GM18505 (cell line): ENCODE measurements around the gene TTBK1.

Source experiments
- ATAC-seq: cut with Tn5 transposase; IDR thresholded peaks from one replicate; pipeline ENCODE4 v1.9.1; 2021; ENCODE audit not compliant: unreplicated experiment
- POLR2A ChIP-seq: IDR thresholded peaks from 4 replicates; pipeline ENCODE4 v1.6.1; 2011; ENCODE audit warnings: borderline replicate concordance; ENCODE audit not compliant: insufficient read depth, insufficient read length; ENCODE audit errors: extremely low read depth

Gene TTBK1

DNA sequence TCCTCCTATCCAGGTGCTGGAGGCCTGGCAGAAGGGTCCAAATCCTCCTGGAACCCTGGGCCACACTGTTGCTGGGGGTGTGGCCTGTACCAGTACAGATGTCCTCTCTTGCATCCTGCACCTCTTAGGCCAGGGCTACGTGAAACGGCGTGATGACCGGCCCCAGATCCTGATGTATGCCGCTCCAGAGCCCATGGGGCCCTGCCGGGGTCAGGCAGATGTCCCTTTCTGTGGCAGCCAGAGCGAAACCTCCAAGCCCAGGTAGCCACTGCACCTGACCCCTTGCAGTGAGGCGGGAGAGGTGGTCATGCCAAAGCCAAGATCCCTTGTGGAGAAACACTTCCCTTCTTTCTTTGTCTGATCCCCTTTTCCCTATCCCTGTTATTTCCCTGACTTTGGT is 28.2 kb upstream of the TTBK1 start:
- ATAC-seq: no peak

DNA sequence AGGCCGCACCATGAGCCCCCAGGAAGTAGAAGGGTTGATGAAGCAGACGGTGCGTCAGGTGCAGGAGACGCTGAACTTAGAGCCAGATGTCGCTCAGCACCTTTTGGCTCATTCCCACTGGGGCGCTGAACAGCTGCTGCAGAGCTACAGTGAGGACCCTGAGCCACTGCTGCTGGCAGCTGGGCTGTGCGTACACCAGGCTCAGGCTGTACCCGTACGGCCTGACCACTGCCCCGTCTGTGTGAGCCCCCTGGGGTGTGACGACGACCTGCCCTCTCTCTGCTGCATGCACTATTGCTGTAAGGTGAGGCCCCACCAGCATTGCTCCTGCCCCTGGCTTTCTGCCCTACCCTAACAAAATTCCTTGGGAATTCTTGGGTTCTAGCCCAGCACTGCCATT is 27.1 kb upstream of the TTBK1 start:
- no peak for TF ChIP-seq POLR2A

More for the DNA sequence above, 28.2 kb upstream of the TTBK1 start:
- no peak for TF ChIP-seq POLR2A

DNA sequence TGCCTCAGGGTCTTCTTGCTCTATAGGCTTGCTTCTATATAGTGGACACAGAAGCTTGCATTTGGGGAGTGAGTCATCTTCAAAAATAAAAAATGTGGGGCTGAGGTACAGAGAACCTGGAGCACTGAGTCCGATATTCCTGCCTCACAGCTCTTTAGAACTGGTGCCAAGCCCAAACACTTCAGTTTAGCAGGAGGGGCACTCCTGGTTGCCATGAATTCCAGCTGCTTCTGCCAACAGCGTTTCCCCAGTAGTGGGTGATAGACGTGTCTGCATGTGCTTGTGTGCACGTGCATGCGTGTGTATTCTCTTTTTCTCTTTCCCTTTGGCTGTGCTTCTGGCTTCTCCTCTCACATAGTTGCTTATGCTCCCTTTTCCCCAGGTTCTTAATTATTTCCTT is 25.9 kb upstream of the TTBK1 start:
- ATAC-seq: no peak
- TF ChIP-seq POLR2A: no peak

More for the DNA sequence above, 27.1 kb upstream of the TTBK1 start:
- ATAC-seq: no peak

DNA sequence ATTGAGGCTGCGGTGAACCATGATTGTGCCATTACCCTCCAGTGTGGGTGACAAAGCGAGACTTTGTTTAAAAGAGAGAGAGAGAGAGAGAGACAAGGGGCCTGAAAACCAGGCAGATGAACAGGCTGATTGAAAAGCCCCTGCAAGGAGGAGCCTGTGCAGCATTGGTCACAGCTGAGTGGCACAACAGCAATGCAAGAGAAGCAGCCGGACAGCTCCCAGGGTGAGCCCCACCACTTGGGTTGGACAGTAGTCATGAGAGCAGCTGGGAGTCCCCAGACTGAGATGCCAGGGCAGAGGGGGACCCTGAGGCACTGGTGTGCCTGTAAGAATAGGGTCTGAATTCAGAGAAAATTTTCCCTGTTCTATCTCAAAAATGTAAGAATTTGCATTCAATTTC is 24.2 kb upstream of the TTBK1 start:
- no peak for ATAC-seq
- no peak for TF ChIP-seq POLR2A

DNA sequence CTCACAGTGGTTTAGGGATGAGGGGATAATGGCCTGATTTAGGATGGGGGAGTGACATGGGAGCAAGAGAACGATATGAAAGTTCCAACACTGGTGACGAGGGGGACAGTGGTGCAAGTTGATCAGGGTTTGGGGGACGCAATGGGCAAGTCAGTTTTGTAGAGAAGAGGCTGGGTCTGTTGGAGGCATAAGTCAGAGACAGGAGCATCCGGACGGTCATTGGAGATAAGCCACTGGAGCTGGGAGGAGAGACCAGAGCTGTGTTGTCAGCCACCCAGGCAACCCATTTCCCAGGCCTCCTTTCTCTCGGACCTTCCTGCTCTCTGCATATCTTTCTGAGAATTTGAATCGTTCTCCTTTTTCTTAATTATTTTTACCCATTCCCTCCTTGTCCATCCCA is 23.5 kb upstream of the TTBK1 start:
- no peak for TF ChIP-seq POLR2A
- ATAC-seq: no peak

DNA sequence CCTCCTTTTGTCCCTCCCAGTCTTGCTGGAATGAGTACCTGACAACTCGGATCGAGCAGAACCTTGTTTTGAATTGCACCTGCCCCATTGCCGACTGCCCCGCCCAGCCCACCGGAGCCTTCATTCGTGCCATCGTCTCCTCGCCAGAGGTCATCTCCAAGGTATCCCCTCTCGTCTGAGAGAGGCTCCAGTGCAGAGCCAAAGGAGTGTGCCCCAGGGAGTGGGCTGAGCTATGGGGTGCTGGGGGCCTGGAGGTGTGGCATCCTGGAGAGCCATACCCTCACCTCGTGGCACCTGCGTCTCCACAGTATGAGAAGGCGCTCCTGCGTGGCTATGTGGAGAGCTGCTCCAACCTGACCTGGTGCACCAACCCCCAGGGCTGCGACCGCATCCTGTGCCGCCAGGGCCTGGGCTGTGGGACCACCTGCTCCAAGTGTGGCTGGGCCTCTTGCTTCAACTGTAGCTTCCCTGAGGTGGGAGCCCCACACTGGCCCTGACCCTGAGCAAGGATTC is 22.8 kb upstream of the TTBK1 start:
- no peak for TF ChIP-seq POLR2A
- ATAC-seq: no peak

DNA sequence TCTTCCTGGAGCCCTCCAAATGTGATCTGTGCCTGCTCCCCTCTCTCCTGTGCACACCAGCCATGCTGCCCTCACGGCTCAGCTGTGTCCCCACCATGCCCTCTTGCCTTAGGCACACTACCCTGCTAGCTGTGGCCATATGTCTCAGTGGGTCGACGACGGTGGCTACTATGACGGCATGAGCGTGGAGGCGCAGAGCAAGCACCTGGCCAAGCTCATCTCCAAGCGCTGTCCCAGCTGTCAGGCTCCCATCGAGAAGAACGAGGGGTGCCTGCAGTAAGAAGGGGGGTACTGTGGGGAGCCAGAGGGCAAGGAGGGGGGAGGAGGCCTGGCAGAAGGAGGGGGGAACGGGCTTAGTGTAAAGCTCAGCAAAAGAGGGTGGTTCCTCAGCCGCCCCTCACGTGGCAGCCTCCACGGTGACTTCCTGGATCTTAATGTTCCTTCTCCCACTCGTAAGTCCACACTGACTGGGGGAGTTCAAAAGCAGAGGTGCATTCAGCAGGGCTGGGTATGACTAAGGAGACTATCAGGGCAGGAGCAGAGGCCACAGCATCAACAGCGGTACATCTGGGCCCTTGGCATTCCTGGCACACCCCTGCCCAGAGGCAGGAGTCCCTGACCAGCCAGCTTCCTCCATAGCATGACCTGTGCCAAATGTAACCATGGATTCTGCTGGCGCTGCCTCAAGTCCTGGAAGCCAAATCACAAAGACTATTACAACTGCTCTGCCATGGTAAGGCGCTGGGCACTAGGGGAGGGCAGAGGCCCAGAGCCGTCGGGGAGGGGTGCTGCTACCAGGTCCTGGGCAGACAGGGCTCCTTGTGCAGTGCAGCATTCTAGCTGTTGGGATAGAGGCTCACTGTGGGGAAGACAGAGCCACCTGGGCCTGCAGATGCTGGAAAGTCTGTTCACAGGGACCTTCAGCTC is 22.0 kb upstream of the TTBK1 start:
- TF ChIP-seq POLR2A: no peak
- no peak for ATAC-seq

DNA sequence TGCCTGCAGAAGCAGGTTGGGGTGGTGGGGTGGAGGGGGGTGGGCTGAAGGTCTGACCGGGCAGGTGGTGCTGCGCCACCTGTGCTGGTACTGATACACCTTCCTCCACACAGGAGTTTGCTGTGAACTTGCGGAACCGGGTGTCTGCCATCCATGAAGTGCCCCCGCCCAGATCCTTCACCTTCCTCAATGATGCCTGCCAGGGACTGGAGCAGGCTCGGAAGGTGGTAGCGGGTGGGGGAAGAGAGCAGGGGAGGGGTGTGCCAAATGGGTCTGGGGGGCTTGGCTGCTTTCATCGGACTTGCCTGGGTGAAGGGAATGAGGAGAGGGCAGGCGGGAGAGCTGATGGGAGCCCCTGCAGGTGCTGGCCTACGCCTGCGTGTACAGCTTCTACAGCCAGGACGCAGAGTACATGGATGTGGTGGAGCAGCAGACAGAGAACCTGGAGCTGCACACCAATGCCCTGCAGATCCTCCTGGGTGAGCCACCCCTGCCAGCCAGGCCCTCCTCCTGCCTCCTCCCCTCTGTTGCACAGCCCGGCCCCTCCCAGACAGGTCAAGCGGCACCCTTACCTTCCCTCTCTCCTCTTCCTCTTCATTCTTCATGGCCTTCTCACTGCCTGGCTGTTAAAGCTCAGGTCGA is 20.7 kb upstream of the TTBK1 start:
- TF ChIP-seq POLR2A: no peak
- no peak for ATAC-seq

DNA sequence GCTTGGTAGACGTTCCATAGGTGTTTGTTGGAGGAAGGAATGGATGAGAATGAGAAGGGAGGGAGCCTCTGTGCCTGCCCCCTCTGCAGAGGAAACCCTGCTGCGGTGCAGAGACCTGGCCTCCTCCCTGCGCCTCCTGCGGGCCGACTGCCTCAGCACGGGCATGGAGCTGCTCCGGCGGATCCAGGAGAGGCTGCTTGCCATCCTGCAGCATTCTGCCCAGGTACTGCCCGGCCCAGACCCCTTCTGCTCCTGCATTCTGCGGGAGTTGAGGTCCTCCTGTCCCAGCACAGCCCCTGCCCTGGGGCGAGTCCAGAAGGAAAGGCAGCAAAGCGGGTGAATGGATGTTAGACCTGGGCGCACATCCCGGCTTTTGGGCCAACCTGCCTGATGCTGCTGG is 20.1 kb upstream of the TTBK1 start:
- ATAC-seq: no peak
- no peak for TF ChIP-seq POLR2A

DNA sequence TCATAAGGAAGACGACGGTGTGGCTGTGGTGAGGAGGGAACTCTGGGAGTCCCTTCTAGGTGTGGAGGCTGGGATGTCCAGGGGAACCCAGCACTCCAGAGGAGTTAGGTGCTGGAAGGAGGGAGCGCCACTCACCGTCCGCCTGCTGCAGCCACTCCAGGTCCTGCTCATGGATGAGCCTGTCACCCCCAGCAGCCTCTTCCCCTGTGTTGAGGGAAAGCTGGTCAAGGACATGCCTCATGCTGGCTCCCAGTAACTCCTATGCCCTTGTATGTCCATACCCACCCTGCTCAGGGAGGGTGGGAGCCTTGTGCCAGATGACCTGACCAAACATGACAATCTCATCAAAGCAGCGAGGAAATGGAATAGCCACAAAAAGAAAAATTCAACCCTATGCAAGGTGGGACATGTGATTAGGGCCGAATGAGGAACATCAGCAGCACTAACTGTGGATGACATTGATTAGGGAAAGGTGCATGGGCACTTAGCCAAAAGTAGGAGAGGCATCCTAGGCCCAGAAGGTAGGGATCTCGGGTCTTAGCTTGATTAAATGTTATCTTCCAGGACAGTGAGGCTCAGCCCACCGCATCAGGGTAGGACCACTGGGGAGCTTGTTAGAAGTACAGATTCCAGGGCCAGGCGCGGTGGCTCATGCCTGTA is 17.0 kb upstream of the TTBK1 start:
- ATAC-seq: no peak
- TF ChIP-seq POLR2A: no peak

DNA sequence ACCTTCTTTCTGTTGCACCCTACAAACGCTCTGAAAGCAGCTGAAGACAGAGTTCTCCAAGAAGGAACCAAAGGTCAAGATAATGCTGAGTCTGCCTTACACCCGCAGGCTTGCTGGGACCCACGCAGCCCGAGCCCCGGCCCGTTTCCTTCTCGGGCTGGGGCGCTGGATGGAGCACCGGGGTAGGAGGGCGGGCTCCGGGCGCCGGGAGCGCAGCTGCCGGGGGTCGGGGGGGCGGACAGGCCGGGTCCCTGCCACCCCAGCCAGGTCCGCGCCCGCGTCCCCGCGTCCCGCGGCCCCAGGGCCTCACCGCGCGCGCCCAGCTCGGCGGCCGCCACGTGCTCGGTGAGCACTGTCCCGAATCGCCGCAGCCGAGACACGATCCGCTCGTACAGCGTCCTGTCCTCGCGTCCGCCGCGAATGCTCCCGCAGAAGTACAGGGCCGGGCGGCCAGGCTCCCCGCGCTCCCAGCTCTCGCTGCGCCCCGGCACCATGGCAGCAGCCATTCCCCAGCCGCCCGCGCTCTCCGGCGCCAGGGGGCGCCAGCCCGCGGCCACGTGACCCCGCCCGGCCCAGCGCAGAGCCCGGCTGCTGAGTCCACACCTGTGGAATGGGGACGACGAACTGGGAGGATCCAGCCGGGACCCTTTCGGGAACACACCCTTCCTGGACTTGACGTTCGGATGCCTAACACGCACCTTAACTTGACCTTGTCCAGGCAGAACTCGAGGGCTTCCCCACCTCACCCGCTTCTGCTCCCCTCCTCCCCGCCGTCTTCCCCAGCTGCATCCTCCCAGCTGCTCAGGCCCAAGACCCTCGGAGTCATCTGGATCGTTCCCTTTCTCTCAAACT is 14.1 kb upstream of the TTBK1 start, which contains the start of gene DNPH1:
DNPH1 (minus strand) TSS at position 531 of the 852 bp plus-strand sequence; CDS start at position 506, 25 bp downstream.
- ATAC-seq: peak; percentile 73
- peak; percentile 73 for TF ChIP-seq POLR2A

DNA sequence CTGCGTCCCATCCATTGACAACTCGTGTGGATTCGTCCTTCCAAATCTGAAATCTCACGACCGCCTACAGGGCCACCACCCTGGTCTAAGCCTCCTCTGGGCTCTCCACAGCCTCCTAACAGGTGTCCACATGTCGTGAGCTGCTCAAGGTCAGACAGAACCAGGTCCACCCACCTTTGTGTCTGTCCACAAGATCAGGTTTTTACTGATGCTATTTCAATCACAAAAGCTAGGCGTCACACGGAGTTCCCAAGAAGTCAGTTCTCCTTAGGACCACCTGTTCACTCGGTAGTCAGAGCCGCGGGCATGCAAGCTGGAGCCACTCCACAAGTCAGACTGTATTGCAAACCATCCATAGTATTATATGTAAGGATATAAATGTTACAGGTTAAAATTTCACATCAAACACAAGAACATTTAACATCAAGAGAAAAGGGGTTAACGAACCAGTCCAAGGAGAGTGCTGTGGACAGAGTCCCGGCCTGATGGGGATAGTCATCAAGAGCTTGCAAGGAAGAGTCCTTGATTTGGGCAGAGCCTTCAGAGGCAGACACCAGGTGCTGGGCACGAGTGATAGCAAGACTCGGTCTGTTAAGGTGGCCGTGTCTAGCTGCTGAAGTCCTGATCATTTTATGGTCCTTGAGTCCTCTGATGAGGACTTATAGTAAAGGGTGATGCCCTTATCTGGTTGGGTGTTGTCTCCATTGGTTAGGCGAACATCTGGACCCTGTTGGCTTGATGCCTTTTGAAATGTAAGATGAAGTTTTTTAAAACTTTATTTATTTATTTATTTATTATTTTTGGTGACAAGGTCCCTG is 13.3 kb upstream of the TTBK1 start:
- ATAC-seq: no peak
- TF ChIP-seq POLR2A: no peak
